HEK293T (cell line): ENCODE data around the gene SSX2IP.

Experiments
- CTCF ChIA-PET: fragments of 350-600 bp; formaldehyde crosslinking; extraction: SDS; loops from one replicate; lab custom pipeline; 2021; ENCODE audit warnings: antibody characterized with exemption, inconsistent platforms; lab: Yijun Ruan, JAX
- POLR2A ChIA-PET: fragments of 350-600 bp; formaldehyde crosslinking; extraction: SDS; loops from one replicate; lab custom pipeline; 2020; ENCODE audit warnings: antibody characterized with exemption, inconsistent platforms; lab: Yijun Ruan, JAX
- DNase-seq: peaks from one replicate; pipeline ENCODE4 v3.0.0; 2012; ENCODE audit warnings: mixed read lengths; ENCODE audit errors: extremely low spot score
- ARNT ChIP-seq: fragments of 450-650 bp; IDR thresholded peaks from 2 replicates; pipeline ENCODE4 v1.6.1; 2017; ENCODE audit warnings: mild to moderate bottlenecking
- BHLHE40 ChIP-seq: fragments of 450-650 bp; IDR thresholded peaks from 2 replicates; pipeline ENCODE4 v1.6.1; 2016; ENCODE audit warnings: mild to moderate bottlenecking, moderate library complexity, borderline replicate concordance
- CTBP1 ChIP-seq: fragments of 450-650 bp; IDR thresholded peaks from 2 replicates; pipeline ENCODE4 v1.6.1; 2016; ENCODE audit warnings: borderline replicate concordance
- ELF4 ChIP-seq: fragments of 450-650 bp; IDR thresholded peaks from 2 replicates; pipeline ENCODE4 v1.6.1; 2017; ENCODE audit warnings: antibody characterized with exemption
- FOXA1 ChIP-seq: fragments of 450-650 bp; IDR thresholded peaks from 2 replicates; pipeline ENCODE4 v1.6.1; 2016; ENCODE audit warnings: mild to moderate bottlenecking
- FOXK2 ChIP-seq: fragments of 450-650 bp; IDR thresholded peaks from 2 replicates; pipeline ENCODE4 v1.6.1; 2016; ENCODE audit warnings: mild to moderate bottlenecking
- FOXM1 ChIP-seq: fragments of 450-650 bp; IDR thresholded peaks from 2 replicates; pipeline ENCODE4 v1.6.1; 2017; ENCODE audit warnings: mild to moderate bottlenecking, borderline replicate concordance
- HDGF ChIP-seq: fragments of 450-650 bp; IDR thresholded peaks from 2 replicates; pipeline ENCODE4 v1.6.1; 2017; ENCODE audit warnings: antibody characterized with exemption, borderline replicate concordance
- L3MBTL2 ChIP-seq: fragments of 450-650 bp; conservative IDR thresholded peaks from 2 replicates; pipeline ENCODE4 v1.6.1; 2016; ENCODE audit warnings: mild to moderate bottlenecking
- LEF1 ChIP-seq: fragments of 450-650 bp; IDR thresholded peaks from 2 replicates; pipeline ENCODE4 v1.6.1; 2017; ENCODE audit warnings: mild to moderate bottlenecking, borderline replicate concordance
- NFRKB ChIP-seq: fragments of 450-650 bp; IDR thresholded peaks from 2 replicates; pipeline ENCODE4 v1.6.1; 2016; ENCODE audit warnings: mild to moderate bottlenecking, moderate library complexity
- SP1 ChIP-seq: fragments of 450-650 bp; IDR thresholded peaks from 2 replicates; pipeline ENCODE4 v1.6.1; 2017
- SUZ12 ChIP-seq: fragments of 450-650 bp; IDR thresholded peaks from 2 replicates; pipeline ENCODE4 v1.6.1; 2016; ENCODE audit warnings: mild to moderate bottlenecking
- TARDBP ChIP-seq: fragments of 450-650 bp; IDR thresholded peaks from 2 replicates; pipeline ENCODE4 v1.6.1; 2016
- ZNF384 ChIP-seq: fragments of 450-650 bp; IDR thresholded peaks from 2 replicates; pipeline ENCODE4 v1.6.1; 2016
- TF ChIP-seq, protein P1 (sequence below): fragments of 450-650 bp; IDR thresholded peaks from 2 replicates; pipeline ENCODE4 v1.6.1; 2016

SSX2IP gene

DNA sequence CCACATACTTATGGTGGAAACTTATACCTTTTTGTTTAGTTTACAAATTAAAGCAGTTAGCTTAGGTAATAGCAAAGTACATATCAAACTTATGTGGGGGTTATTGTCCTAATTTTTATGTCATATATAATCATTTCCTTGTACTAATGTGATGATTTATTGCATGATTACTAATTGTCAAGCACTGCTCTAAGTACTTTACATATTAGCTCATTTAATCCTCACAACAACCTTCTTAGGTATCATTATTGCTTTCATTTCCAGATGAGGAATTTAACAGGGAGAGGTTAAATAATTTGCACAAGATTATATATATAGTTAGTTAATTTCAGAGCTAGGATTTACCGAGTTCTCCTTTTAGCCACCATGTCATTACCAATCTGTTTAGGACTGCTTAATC lies 11.9 kb upstream of the SSX2IP start:
- ChIA-PET POLR2A (no interaction called here), CTCF (interaction anchor here (0.7 to 0.8 kb wide), 2 partner anchors 22 to 97 kb away, joined by 3 read pairs; no protein-coding TSS in a partner anchor)
- DNase-seq: no peak
- no peak for TF ChIP-seq BHLHE40
- TF ChIP-seq, protein P1, sequence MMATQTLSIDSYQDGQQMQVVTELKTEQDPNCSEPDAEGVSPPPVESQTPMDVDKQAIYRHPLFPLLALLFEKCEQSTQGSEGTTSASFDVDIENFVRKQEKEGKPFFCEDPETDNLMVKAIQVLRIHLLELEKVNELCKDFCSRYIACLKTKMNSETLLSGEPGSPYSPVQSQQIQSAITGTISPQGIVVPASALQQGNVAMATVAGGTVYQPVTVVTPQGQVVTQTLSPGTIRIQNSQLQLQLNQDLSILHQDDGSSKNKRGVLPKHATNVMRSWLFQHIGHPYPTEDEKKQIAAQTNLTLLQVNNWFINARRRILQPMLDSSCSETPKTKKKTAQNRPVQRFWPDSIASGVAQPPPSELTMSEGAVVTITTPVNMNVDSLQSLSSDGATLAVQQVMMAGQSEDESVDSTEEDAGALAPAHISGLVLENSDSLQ: peak; percentile 35; the same call in 1 of the 2 replicates

DNA sequence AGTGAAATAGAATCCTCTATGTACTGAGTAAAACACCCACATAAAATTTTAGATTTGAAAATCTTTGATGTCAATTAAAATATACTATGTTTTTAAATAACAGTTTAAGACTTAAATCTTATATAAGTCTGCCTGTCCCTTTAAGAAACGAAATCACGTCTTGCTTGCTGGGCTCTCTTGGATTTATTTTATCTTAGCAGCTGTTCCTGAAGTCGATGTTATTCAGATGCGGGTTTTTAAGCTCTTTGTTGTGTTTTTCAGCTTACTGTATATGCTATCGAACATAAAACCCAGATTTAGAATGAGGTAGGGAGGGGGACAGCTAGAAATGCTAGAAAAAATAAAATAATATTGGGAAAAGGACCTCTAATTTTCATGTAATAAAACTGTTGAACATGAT lies 11.1 kb upstream of the SSX2IP start:
- TF ChIP-seq FOXK2 (no peak), LEF1 (no peak)
- no peak for DNase-seq
- ChIA-PET POLR2A (no interaction called here), CTCF (interaction anchor here (0.7 kb wide), 1 partner anchor 23 kb away, joined by 3 read pairs; no protein-coding TSS in a partner anchor)

DNA sequence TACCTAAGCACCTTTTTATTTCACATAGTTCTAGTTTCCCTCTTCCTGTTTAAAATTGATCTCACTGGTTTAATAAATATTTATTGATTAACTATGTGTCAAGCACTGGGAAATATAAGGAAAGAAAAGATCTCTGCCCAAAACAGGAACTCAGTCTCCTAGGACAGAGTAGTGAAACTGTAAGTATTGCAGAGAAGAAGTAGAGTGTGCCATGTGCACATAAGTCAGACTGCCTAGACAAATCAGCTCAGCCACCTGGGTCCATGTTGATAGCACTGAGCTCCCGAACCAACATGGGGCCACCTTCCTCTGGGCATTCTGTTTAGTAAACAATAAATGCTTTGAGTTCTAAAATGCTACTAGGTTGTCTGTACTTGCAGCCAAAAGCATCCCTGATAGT lies 9.8 kb upstream of the SSX2IP start:
- TF ChIP-seq HDGF (no peak), NFRKB (no peak), CTBP1 (no peak), TARDBP (no peak), FOXK2 (no peak), FOXA1 (no peak), ELF4 (no peak), ARNT (no peak), SP1 (no peak)
- ChIA-PET POLR2A (no interaction called here), CTCF (interaction anchor here (0.6 kb wide), 1 partner anchor 235 kb away, joined by 4 read pairs; no protein-coding TSS in a partner anchor)
- no peak for DNase-seq

DNA sequence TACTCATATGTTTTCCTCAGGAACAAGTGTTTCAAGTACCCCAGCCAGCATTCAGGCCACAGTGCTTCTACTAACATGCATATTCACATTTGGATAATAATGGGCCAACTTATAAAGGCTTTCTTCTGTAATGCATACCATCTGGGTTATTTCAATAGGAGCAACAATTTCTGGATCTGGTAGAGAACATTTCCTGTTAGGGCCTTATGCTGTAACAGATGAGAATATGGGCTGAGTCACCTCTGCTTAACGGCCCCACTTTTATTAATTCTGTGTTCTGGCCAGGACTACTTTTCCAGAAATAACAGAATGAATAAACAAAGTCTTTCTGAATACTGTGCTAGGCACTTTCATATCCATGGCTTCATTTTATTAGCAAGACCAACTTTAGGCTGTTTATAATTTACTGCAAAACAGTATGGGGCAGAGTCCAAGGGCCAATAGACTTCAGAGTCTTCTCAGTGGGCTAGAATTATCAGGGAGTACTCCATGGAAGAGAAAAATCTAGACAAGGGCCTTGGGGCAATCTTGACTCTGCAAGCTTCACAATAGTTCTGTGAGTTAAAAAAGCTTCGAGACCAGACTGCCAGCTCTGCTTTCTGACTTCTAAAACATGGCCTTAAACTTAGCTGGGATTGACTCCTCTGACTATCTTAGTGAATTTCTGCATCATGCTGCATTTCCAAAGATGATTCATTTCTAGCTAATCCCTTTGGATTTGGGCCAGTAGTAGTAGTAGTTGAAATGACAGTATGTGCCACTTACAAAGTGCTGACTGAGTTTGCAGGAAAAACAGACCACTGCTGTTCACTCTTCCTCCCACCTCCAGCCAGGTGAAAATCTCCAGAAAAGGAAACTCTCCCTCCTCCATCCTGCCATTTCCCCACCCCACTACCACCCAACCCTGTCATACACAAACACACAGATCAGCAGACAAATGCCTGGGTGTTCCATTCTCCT lies 8.2 kb upstream of the SSX2IP start:
- ChIA-PET CTCF (no interaction called here), POLR2A (no interaction called here)
- no peak for DNase-seq
- TF ChIP-seq NFRKB: no peak

DNA sequence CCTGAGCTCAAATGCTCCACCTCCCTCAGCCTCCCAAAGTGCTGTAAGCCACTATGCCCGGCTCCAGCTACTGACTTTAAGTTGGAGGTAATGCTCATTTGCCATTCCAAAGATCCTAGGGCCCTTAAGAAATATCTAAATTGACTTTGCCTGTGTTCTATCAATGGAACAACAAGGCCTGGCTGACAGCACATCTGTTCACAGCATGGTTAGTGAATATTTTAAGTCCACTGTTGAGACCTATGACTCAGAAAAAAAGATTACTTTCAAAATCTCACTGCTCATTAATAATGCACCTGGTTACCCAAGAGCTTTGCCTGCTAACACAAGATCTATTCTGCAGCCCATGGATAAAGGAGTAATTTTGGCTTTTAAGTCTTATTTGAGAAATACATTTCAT lies 3.5 kb upstream of the SSX2IP start:
- DNase-seq: no peak
- POLR2A ChIA-PET: no interaction called here
- CTCF ChIA-PET: no interaction called here
- TF ChIP-seq CTBP1: no peak
- no peak for TF ChIP-seq SP1
- TF ChIP-seq ELF4: no peak
- TF ChIP-seq L3MBTL2: no peak
- TF ChIP-seq, protein P1: no peak
- no peak for TF ChIP-seq ARNT
- no peak for TF ChIP-seq FOXK2
- TF ChIP-seq FOXA1: no peak
- no peak for TF ChIP-seq ZNF384
- no peak for TF ChIP-seq TARDBP
- TF ChIP-seq BHLHE40: no peak
- TF ChIP-seq HDGF: no peak
- TF ChIP-seq NFRKB: no peak
- no peak for TF ChIP-seq LEF1
- no peak for TF ChIP-seq SUZ12
- TF ChIP-seq FOXM1: no peak

DNA sequence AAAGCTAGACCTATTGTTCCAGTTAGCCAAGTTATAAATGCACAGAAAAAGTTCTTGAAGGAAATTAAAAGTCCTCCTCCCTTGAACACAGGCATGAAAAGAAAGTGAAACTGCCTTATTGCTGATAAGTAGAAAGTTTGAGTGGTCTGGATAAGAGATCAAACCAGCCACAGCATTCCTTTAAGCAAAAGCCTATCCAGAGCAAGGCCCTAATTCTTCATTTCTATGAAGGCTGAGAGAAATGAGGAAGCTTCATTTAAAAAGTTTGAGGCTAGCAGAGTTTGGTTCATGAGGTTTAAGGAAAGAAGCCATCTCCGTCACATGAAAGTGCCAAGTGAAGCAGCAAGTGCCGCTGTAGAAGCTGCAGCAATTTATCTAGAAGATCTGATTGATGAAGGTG lies 2.7 kb upstream of the SSX2IP start:
- POLR2A ChIA-PET: interaction anchor here (0.6 kb wide), 1 partner anchor 583 kb away, joined by 3 read pairs; the partner anchor contains the start of gene BCL10
- CTCF ChIA-PET: no interaction called here
- DNase-seq: no peak

DNA sequence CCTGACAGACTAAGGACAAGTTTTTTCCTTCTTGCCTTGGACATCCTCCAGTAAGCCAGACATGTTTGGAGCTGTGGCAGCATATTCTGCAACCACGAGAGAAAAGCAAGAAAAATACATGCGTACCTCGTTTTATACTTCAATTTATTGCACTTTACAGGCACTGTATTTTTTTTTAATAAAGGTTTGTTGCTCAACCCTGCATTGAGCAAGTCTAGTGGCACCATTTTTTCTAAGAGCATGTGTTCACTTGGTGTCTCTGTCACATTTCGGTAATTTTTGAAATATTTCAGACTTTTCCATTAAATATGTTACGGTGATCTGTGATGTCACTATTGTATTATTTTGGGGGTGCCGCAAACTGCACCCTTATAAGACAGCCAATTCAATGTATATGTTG lies 2.1 kb upstream of the SSX2IP start:
- CTCF ChIA-PET: no interaction called here
- DNase-seq: no peak
- no peak for TF ChIP-seq FOXK2
- TF ChIP-seq CTBP1: no peak
- TF ChIP-seq NFRKB: no peak
- no peak for TF ChIP-seq SP1
- TF ChIP-seq LEF1: no peak
- no peak for TF ChIP-seq ELF4
- no peak for TF ChIP-seq ZNF384
- TF ChIP-seq SUZ12: no peak
- TF ChIP-seq HDGF: no peak
- TF ChIP-seq FOXM1: no peak
- TF ChIP-seq TARDBP: no peak
- TF ChIP-seq FOXA1: no peak
- TF ChIP-seq, protein P1: no peak
- no peak for TF ChIP-seq BHLHE40
- no peak for TF ChIP-seq ARNT
- no peak for TF ChIP-seq L3MBTL2
- POLR2A ChIA-PET: no interaction called here

More for the DNA sequence above, 2.7 kb upstream of the SSX2IP start:
- TF ChIP-seq FOXK2: no peak
- TF ChIP-seq BHLHE40: no peak
- TF ChIP-seq SP1: no peak
- no peak for TF ChIP-seq FOXM1
- TF ChIP-seq ELF4: no peak
- no peak for TF ChIP-seq HDGF
